HepG2 (cell line): Measurements from ENCODE around the gene LARP1. TPM values are rescaled to one million over a fixed set of nuclear protein-coding genes. Genes with fewer than 3 reads are reported as not detected.

Source experiments
- ARID2 ChIP-seq: sonication (generic); formaldehyde crosslinking; IDR thresholded peaks from 2 replicates; pipeline ENCODE4 v1.8.1; 2022; ENCODE audit warnings: mild to moderate bottlenecking, missing genetic modification reagents, borderline replicate concordance
- BHLHE40 ChIP-seq: IDR thresholded peaks from 2 replicates; pipeline ENCODE4 v1.6.1; 2011; ENCODE audit warnings: low read length, improper control_type of control experiment
- ELK4 ChIP-seq: sonication (generic); formaldehyde crosslinking; IDR thresholded peaks from 2 replicates; pipeline ENCODE4 v1.9.0; 2021; ENCODE audit warnings: missing genetic modification reagents, borderline replicate concordance
- GRHL1 ChIP-seq: sonication (generic); formaldehyde crosslinking; conservative IDR thresholded peaks from 2 replicates; pipeline ENCODE4 v1.8.0; 2022; ENCODE audit warnings: missing genetic modification reagents
- NR2C2 ChIP-seq: sonication (generic); formaldehyde crosslinking; IDR thresholded peaks from 2 replicates; pipeline ENCODE4 v1.4.0; 2020; ENCODE audit warnings: missing genetic modification reagents, mild to moderate bottlenecking, moderate library complexity, borderline replicate concordance
- PAF1 ChIP-seq: IDR thresholded peaks from 2 replicates; pipeline ENCODE4 v1.6.1; 2016; ENCODE audit warnings: missing genetic modification reagents, missing compliant biosample characterization
- PPARG ChIP-seq: conservative IDR thresholded peaks from 2 replicates; pipeline ENCODE4 v1.6.1; 2016; ENCODE audit warnings: missing biosample characterization, missing genetic modification reagents
- RARG ChIP-seq: sonication (generic); formaldehyde crosslinking; IDR thresholded peaks from 2 replicates; pipeline ENCODE4 v1.4.0; 2020; ENCODE audit warnings: low read depth, mild to moderate bottlenecking, missing genetic modification reagents
- SPEN ChIP-seq: sonication (generic); formaldehyde crosslinking; IDR thresholded peaks from 2 replicates; pipeline ENCODE4 v1.5.1; 2020; ENCODE audit warnings: low read depth, mild to moderate bottlenecking, missing genetic modification reagents
- ZBTB25 ChIP-seq: IDR thresholded peaks from 2 replicates; pipeline ENCODE4 v1.6.1; 2018; ENCODE audit warnings: missing genetic modification reagents
- ZEB1 ChIP-seq: IDR thresholded peaks from 2 replicates; pipeline ENCODE4 v1.6.1; 2012; ENCODE audit warnings: mild to moderate bottlenecking, low read depth, inconsistent platforms; ENCODE audit not compliant: insufficient replicate concordance
- ZNF276 ChIP-seq: sonication (generic); formaldehyde crosslinking; IDR thresholded peaks from 2 replicates; pipeline ENCODE4 v1.4.0; 2020; ENCODE audit warnings: mild to moderate bottlenecking, low read depth, missing genetic modification reagents
- ZNF337 ChIP-seq: sonication (generic); formaldehyde crosslinking; IDR thresholded peaks from 2 replicates; pipeline ENCODE4 v1.5.1; 2020; ENCODE audit warnings: missing genetic modification reagents, low read depth, mild to moderate bottlenecking, borderline replicate concordance
- ZNF441 ChIP-seq: sonication (generic); formaldehyde crosslinking; IDR thresholded peaks from 2 replicates; pipeline ENCODE4 v1.7.0; 2021; ENCODE audit warnings: missing genetic modification reagents, borderline replicate concordance
- ZNF446 ChIP-seq: sonication (generic); formaldehyde crosslinking; IDR thresholded peaks from 2 replicates; pipeline ENCODE4 v1.5.0; 2020; ENCODE audit warnings: mild to moderate bottlenecking, missing genetic modification reagents
- ZNF460 ChIP-seq: sonication (generic); formaldehyde crosslinking; IDR thresholded peaks from 2 replicates; pipeline ENCODE4 v1.5.1; 2020; ENCODE audit warnings: missing genetic modification reagents, mild to moderate bottlenecking, borderline replicate concordance
- ZNF598 ChIP-seq: sonication (generic); formaldehyde crosslinking; IDR thresholded peaks from 2 replicates; pipeline ENCODE4 v1.5.1; 2020; ENCODE audit warnings: mild to moderate bottlenecking, missing genetic modification reagents, borderline replicate concordance
- ZSCAN21 ChIP-seq: sonication (generic); formaldehyde crosslinking; IDR thresholded peaks from 2 replicates; pipeline ENCODE4 v1.8.0; 2022; ENCODE audit warnings: mild to moderate bottlenecking, missing genetic modification reagents, moderate library complexity, borderline replicate concordance
- polyA plus RNA-seq, 8 experiments: library from polyadenylated mRNA; depleted of rRNA in 3 of 8; stranded (reverse) in 7 of 8; unstranded in 1 of 8; fragments of >200 nt; fragmentation: Illumina TruSeq in 4 of 8; extraction: Trizol in 4 of 8; gene quantifications; 2 replicates each; pipeline versions ENCODE4 v1.2.1 to v1.2.3, GENCODE V29; 2011 to 2016; ENCODE audit warnings: low read depth in 4 of 8, missing spikeins in 1 of 8, mixed read lengths in 1 of 8; ENCODE audit not compliant: insufficient read depth in 1 of 8
- total RNA-seq, 5 experiments: library from RNA; depleted of rRNA; stranded (reverse); fragments of >200 nt; fragmentation: Illumina TruSeq; extraction: Trizol; gene quantifications; 2 replicates each; pipeline ENCODE4 v1.2.3, GENCODE V29; 2016; ENCODE audit warnings: low read depth in 1 of 5
- TF ChIP-seq, protein P1 (sequence below): sonication (generic); formaldehyde crosslinking; IDR thresholded peaks from 2 replicates; pipeline ENCODE4 v1.4.0; 2020; ENCODE audit warnings: mild to moderate bottlenecking, missing genetic modification reagents, borderline replicate concordance
- TF ChIP-seq, protein P2 (sequence below): IDR thresholded peaks from 2 replicates; pipeline ENCODE4 v1.6.1; 2016

Gene LARP1
- total and polyA plus RNA-seq, 2 of the 13 experiments (the other 11 are each of a cell fraction or from before 2014, with no cell fraction given) = 45.2 to 61.4 TPM

DNA sequence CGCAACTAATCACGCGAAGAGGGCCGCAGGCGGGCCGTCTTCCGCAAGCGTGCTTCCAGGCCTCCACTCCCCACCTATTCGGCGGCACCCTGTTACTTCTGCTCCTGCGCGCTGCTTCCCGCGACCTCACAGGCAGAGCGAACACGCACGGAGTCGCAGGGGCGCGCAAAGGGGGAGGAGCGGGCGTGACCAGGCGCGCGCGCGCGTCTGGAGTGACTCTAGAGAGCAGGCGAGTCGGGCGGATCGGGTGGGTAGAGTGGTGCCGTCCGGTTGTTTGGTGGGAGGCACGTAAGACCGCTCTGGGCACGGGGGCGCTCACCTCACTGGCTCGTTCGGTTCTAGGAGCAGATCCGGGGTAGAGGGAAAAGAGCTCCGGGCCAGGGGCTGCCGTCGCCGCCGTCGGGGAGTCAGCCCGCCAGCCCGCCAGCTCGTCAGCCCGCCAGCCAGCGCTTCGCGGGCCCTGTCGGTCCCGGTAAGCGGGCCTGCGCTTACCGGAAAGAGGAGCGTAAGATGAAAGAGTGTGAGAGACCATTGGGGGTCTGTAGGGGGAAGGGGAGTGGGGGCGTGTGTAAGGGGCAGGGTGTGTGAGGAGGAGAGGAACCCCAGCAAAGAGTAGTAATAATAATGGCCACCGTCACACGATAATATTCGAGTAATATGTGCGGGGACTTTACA, 103.3 kb downstream of the LARP1 start, which contains the start of gene CNOT8 (continued):
- no peak for TF ChIP-seq PAF1
- no peak; the same call in 1 of the 2 replicates for TF ChIP-seq ZNF598 (CRISPR knock-in tag)
- TF ChIP-seq GRHL1 (CRISPR knock-in tag) = no peak
- TF ChIP-seq ZNF441 = peak; percentile 74; the same call in 1 of the 2 replicates
- TF ChIP-seq RARG = no peak
- peak; percentile 63 for TF ChIP-seq BHLHE40
- no peak for TF ChIP-seq ZNF446 (CRISPR knock-in tag)
- no peak; the same call in 1 of the 2 replicates for TF ChIP-seq ZSCAN21 (CRISPR knock-in tag)
- no peak for TF ChIP-seq ZEB1
- TF ChIP-seq PPARG (CRISPR knock-in tag) = no peak
- TF ChIP-seq ARID2 (CRISPR knock-in tag) = no peak
- TF ChIP-seq NR2C2 (CRISPR knock-in tag) = peak; percentile 97
- TF ChIP-seq, protein P1, sequence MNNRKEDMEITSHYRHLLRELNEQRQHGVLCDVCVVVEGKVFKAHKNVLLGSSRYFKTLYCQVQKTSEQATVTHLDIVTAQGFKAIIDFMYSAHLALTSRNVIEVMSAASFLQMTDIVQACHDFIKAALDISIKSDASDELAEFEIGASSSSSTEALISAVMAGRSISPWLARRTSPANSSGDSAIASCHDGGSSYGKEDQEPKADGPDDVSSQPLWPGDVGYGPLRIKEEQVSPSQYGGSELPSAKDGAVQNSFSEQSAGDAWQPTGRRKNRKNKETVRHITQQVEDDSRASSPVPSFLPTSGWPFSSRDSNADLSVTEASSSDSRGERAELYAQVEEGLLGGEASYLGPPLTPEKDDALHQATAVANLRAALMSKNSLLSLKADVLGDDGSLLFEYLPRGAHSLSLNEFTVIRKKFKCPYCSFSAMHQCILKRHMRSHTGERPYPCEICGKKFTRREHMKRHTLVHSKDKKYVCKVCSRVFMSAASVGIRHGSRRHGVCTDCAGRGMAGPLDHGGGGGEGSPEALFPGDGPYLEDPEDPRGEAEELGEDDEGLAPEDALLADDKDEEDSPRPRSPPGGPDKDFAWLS (CRISPR knock-in tag) = no peak
- TF ChIP-seq ZBTB25 = peak; percentile 86
- TF ChIP-seq ZNF460 (CRISPR knock-in tag) = peak; percentile 71; the same call in 1 of the 2 replicates
- TF ChIP-seq, protein P2, sequence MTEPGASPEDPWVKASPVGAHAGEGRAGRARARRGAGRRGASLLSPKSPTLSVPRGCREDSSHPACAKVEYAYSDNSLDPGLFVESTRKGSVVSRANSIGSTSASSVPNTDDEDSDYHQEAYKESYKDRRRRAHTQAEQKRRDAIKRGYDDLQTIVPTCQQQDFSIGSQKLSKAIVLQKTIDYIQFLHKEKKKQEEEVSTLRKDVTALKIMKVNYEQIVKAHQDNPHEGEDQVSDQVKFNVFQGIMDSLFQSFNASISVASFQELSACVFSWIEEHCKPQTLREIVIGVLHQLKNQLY = peak; percentile 82
- peak; percentile 84 for TF ChIP-seq SPEN (CRISPR knock-in tag)
- no peak for TF ChIP-seq ZNF337
- no peak for TF ChIP-seq ZNF276 (CRISPR knock-in tag)
- no peak for TF ChIP-seq ELK4 (CRISPR knock-in tag)
